Measurements from ENCODE around the gene ALG1.
"Not testable (repeated sequence)": the region's sequence is repeated elsewhere in the genome, so short reads cannot be mapped to it uniquely, and the experiment has no call there.

Gene ALG1, protein sequence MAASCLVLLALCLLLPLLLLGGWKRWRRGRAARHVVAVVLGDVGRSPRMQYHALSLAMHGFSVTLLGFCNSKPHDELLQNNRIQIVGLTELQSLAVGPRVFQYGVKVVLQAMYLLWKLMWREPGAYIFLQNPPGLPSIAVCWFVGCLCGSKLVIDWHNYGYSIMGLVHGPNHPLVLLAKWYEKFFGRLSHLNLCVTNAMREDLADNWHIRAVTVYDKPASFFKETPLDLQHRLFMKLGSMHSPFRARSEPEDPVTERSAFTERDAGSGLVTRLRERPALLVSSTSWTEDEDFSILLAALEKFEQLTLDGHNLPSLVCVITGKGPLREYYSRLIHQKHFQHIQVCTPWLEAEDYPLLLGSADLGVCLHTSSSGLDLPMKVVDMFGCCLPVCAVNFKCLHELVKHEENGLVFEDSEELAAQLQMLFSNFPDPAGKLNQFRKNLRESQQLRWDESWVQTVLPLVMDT

GRCh38 chr16:5071681-5072333 lies at the start of gene ALG1:
Gene ALG1 (plus strand): TSS chr16:5071843. CDS start chr16:5071850, 7 bp downstream.
- DNase-seq, result peak; percentile 85

- no peak for DNase-seq
Measured at GRCh38 chr16:5022521-5022920, 49.1 kb upstream of the ALG1 start.

DNA sequence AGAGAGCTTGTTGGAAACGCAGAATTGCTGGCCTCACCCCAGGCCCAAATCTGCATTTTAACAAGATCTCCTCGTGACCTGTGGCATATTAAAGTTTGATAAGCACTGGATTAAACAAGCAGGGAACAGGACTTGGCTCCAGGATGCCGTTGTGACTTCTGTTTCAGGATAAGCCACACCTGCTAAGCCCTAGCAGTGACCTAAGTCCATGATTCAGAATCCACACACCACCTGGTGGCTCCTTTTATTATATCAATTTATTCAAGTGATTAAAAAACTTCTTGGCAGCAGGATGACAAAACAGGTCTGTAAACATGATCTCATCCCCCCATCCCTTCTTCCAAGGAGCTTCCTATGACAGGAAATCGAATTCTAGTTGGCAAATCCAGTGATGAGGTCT lies 47.0 kb upstream of the ALG1 start:
- DNase-seq, result no peak

DNA sequence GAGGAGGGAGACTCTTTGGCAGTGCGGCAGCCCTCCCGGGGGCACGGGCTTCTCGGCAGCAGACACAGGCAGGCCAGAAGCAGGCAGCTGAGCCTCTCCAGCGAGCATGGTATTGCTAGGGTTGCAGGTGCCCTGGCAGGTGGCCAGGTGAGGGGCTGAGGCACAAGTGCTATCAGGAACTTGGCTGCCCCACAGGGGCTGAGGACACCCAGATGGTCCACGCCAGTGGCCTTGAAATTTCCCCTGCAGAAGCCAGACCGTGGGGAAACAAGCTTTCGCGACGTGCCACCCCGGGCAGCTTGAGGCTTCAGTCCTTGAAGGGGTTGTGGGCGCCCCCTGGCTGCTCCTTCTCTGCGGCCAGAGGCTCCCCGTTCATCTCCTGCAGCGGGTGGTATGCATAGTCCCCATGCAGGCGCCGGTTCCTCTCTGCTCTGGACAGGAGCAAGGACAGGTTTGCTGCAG lies 46.4 kb upstream of the ALG1 start:
- no peak for DNase-seq

- DNase-seq, result no peak
Measured at GRCh38 chr16:5026664-5027063, 45.0 kb upstream of the ALG1 start.

DNA sequence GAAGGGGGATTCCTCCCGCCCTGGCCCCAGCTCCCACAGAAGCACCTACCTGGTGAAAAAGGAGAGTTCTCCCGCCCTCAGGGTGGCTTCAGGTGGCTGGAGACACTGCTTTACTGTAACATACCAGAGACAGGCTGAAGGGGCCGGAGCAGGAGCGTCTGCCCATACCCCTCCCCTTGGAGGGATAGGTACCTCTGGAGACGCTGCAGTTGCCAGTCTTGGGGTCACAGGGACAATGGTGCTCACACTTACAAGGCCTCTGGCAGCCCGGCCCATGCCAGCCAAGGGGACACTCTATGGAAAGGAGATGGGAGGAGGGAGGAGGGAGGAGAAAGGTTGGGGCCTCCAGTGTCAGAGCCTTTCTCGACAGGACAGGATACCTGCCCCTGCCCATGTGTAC lies 44.6 kb upstream of the ALG1 start:
- no peak for DNase-seq

- DNase-seq, result no peak
Measured at GRCh38 chr16:5027575-5028235, 43.9 kb upstream of the ALG1 start.

GRCh38 chr16:5028950-5029475 lies 42.6 kb upstream of the ALG1 start:
- DNase-seq, result no peak

- DNase-seq, result no peak
Measured at GRCh38 chr16:5030251-5030870, 41.3 kb upstream of the ALG1 start.

- no peak for DNase-seq
Measured at GRCh38 chr16:5031601-5032000, 40.0 kb upstream of the ALG1 start.

DNA sequence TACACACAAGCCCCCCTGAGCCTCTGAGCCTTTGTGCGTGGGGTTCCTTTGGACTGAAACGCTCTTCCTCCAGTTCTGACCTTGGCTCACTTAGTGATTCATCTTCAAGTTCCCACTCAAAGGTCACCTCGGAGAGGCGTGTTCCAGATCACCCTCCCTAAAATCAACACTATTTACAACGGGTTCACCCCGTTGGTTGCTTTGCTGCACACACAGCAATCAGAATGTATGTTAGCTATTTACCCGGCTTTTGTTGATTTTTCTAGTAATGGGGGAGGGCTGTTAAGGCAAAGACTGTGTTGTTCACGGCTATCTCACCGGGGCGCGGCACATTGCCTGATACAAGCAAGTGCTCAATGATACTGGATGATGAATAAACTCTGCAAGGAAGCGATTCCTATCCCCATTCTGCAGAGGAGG lies 38.9 kb upstream of the ALG1 start:
- no peak for DNase-seq

DNA sequence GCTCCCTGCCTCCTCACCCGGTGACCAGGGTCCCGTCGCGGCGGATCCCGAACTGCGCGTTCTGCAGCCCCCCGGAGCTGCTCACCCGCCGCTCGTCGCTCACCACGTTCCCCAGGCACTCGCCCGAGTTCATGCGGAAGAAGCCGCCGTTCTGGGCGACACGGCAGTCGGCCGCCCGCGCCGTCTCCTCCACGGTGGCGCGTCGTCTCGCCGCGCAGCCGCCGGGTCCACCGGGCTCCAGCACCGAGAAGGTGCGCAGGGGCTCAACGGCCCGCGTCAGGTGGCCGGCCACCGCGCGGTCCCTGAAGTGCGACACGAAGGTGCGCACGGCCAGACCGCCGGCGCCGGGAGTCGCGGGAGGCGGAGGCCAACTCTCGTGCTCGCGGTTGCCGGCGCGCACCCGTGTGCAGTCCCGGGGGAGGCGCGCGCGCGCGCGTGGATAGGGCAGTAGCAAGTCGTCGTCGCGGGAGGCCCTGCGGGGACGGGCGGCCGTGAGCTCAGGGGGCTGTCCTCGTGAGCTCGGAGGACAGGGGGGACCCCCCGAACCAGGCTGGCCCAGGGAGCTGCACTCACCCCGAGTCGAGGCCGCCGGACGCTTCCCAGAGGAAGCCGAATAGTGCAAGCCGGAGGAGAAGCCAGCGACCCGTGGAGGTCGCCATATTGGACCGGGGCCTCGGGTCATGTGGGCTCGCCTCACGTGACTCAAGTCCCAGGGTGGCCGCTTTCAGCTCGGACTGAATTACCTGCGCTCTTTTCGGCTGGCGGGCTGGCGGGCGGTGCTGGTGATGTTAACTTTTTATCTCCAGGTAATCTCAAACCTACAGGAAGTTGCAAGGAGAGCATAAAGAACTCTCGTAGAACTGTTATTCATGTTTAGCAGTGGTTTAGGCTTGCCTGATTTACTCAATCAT lies 38.1 kb upstream of the ALG1 start, which contains the start of gene NAGPA:
Gene NAGPA, minus strand, starts transcription at position 680 of the 911 bp plus-strand sequence. Its CDS starts 21 bp downstream, at position 659.
- peak; percentile 80 for DNase-seq

GRCh38 chr16:5034167-5034523 lies 37.5 kb upstream of the ALG1 start:
- DNase-seq, result no peak

DNA sequence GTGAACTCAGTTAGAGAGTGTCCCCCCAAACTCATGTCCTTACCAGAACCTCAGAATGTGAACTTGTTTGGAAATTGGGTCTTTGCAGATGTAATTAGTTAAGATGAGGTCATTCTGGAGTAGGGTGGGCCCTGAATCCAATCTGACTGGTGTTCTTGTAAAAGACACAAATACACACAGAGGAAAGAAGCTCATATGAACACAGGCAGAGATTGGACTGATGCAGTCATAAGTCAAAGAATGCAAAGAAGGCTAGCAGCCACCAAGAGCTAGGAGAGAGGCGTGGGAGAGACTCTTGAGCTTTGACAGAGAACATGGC lies 35.8 kb upstream of the ALG1 start:
- no peak for DNase-seq

- no peak for DNase-seq
Measured at GRCh38 chr16:5036228-5037156, 35.2 kb upstream of the ALG1 start.

GRCh38 chr16:5040451-5040850 lies 31.2 kb upstream of the ALG1 start:
- no peak for DNase-seq

DNA sequence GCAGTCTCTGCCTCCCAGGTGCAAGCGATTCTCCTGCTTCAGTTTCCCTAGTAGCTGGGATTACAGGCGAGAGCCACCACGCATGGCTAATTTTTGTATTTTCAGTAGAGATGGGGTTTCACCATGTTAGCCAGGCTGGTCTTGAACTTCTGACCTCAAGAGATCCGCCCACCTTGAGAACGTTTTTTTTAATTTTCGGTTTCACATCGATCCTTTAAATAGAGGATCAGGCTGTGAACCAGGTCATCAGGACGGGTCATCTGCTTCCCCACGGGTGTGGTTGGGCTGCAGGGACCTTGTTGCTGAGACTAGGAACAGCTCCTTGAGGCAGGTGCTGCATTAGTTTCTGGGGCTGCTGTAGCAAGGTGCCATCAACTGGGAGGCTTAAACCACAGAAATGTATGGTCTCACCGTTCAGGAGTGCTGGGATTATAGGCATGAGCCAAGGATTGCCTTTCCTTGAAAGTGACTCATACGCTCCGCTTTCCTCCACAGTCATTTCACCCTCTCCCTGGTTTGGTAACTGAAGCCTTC lies 30.0 kb upstream of the ALG1 start:
- no peak for DNase-seq

GRCh38 chr16:5042574-5043171 lies 29.0 kb upstream of the ALG1 start:
- no peak for DNase-seq

DNA sequence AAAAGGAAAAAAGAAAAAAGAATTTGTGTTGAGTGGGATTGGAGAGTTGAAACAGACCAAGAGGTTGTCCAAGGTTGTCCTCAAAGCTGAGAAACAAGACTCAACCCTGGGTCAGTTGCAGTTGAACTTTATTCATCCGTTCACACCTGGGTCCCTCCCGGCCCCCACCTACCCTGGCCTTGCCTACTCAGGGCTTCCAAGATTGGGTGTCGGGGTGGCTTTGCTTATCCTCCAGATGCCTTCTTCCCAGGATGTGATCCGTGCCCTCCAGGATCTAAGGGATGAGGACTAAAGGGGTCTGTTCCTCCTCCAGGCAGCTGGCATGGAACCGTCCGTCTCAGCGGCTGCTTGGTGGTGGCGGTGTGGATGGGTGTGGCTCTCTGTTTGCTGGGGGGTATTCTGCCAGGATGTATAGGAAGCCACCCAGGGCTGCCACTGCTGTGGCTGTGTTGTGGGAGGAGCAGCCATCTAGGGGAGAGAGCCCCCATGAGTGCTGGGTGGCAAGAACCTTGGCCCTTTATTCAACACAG lies 27.6 kb upstream of the ALG1 start:
- DNase-seq, result no peak

GRCh38 chr16:5044581-5044980 lies 27.1 kb upstream of the ALG1 start:
- DNase-seq, result not testable (repeated sequence)

All from activated gamma-delta T cell treated with Interleukin-2 at 50 U/mL for 16 hours (primary cell).